HepG2 (cell line): ENCODE measurements around the gene VMO1. TPM values are rescaled to one million over a fixed set of nuclear protein-coding genes. Genes with fewer than 3 reads are reported as not detected.
A peak's percentile ranks its signal among the peaks of the same experiment; 100 is the strongest.

Source experiments
- ADNP ChIP-seq: sonication (generic); formaldehyde crosslinking; IDR thresholded peaks from 2 replicates; pipeline ENCODE4 v1.4.0; 2020; ENCODE audit warnings: missing genetic modification reagents
- DDIT3 ChIP-seq: sonication (generic); formaldehyde crosslinking; IDR thresholded peaks from 2 replicates; pipeline ENCODE4 v1.4.0; 2020; ENCODE audit warnings: mild to moderate bottlenecking, missing genetic modification reagents
- IRX3 ChIP-seq: sonication (generic); formaldehyde crosslinking; IDR thresholded peaks from 2 replicates; pipeline ENCODE4 v1.8.1; 2023; ENCODE audit warnings: mild to moderate bottlenecking, low read depth, missing genetic modification reagents, borderline replicate concordance
- MAF1 ChIP-seq: sonication (generic); formaldehyde crosslinking; IDR thresholded peaks from 2 replicates; pipeline ENCODE4 v1.5.0; 2020; ENCODE audit warnings: missing genetic modification reagents, borderline replicate concordance
- PLRG1 ChIP-seq: fragments of 450-650 bp; conservative IDR thresholded peaks from 2 replicates; pipeline ENCODE4 v1.6.1; 2016
- POLR2AphosphoS2 ChIP-seq: IDR thresholded peaks from 2 replicates; pipeline ENCODE4 v1.6.1; 2011; ENCODE audit warnings: low read depth, low read length, improper control_type of control experiment
- REPIN1 ChIP-seq: sonication (generic); formaldehyde crosslinking; IDR thresholded peaks from 2 replicates; pipeline ENCODE4 v1.8.0; 2022; ENCODE audit warnings: missing genetic modification reagents, low read depth, mild to moderate bottlenecking, borderline replicate concordance
- RXRB ChIP-seq: IDR thresholded peaks from 2 replicates; pipeline ENCODE4 v1.6.1; 2016; ENCODE audit warnings: borderline replicate concordance, missing genetic modification reagents, missing compliant biosample characterization
- SALL2 ChIP-seq: sonication (generic); formaldehyde crosslinking; IDR thresholded peaks from 2 replicates; pipeline ENCODE4 v1.8.1; 2023; ENCODE audit warnings: mild to moderate bottlenecking, missing genetic modification reagents, inconsistent platforms
- STAG1 ChIP-seq: sonication (generic); formaldehyde crosslinking; IDR thresholded peaks from 2 replicates; pipeline ENCODE4 v1.4.0; 2020; ENCODE audit warnings: missing genetic modification reagents
- YEATS4 ChIP-seq: sonication (generic); formaldehyde crosslinking; IDR thresholded peaks from 2 replicates; pipeline ENCODE4 v1.4.0; 2020; ENCODE audit warnings: missing genetic modification reagents, borderline replicate concordance
- YY1 ChIP-seq: IDR thresholded peaks from 2 replicates; pipeline ENCODE4 v1.6.1; 2011; ENCODE audit warnings: low read length, low read depth, moderate library complexity, mild to moderate bottlenecking; ENCODE audit not compliant: insufficient read depth, insufficient replicate concordance
- ZBTB3 ChIP-seq: sonication (generic); formaldehyde crosslinking; IDR thresholded peaks from 2 replicates; pipeline ENCODE4 v1.4.0; 2020; ENCODE audit warnings: low read depth, mild to moderate bottlenecking, moderate library complexity, missing genetic modification reagents, borderline replicate concordance
- ZFP36L2 ChIP-seq: sonication (generic); formaldehyde crosslinking; IDR thresholded peaks from 2 replicates; pipeline ENCODE4 v1.4.0; 2020; ENCODE audit warnings: missing genetic modification reagents
- ZFP82 ChIP-seq: sonication (generic); formaldehyde crosslinking; IDR thresholded peaks from 2 replicates; pipeline ENCODE4 v1.5.1; 2020; ENCODE audit warnings: mild to moderate bottlenecking, missing genetic modification reagents, borderline replicate concordance
- ZNF124 ChIP-seq: sonication (generic); formaldehyde crosslinking; IDR thresholded peaks from 2 replicates; pipeline ENCODE4 v1.4.0; 2020; ENCODE audit warnings: missing genetic modification reagents
- ZNF205 ChIP-seq: IDR thresholded peaks from 2 replicates; pipeline ENCODE4 v1.6.1; 2018; ENCODE audit warnings: missing biosample characterization, missing genetic modification reagents
- ZNF30 ChIP-seq: sonication (generic); formaldehyde crosslinking; IDR thresholded peaks from 2 replicates; pipeline ENCODE4 v1.5.0; 2020; ENCODE audit warnings: mild to moderate bottlenecking, missing genetic modification reagents
- ZNF432 ChIP-seq: sonication (generic); formaldehyde crosslinking; IDR thresholded peaks from 2 replicates; pipeline ENCODE4 v1.5.0; 2020; ENCODE audit warnings: missing genetic modification reagents, mild to moderate bottlenecking, borderline replicate concordance
- ZNF530 ChIP-seq: sonication (generic); formaldehyde crosslinking; IDR thresholded peaks from 2 replicates; pipeline ENCODE4 v1.5.0; 2020; ENCODE audit warnings: low read depth, mild to moderate bottlenecking, missing genetic modification reagents
- ZNF557 ChIP-seq: sonication (generic); formaldehyde crosslinking; IDR thresholded peaks from 2 replicates; pipeline ENCODE4 v1.4.0; 2020; ENCODE audit warnings: missing genetic modification reagents
- ZNF652 ChIP-seq: IDR thresholded peaks from 2 replicates; pipeline ENCODE4 v1.6.1; 2016; ENCODE audit warnings: low read depth, borderline replicate concordance
- ZNF674 ChIP-seq: sonication (generic); formaldehyde crosslinking; IDR thresholded peaks from 2 replicates; pipeline ENCODE4 v1.5.0; 2020; ENCODE audit warnings: low read depth, mild to moderate bottlenecking, missing genetic modification reagents
- polyA plus RNA-seq, 8 experiments: library from polyadenylated mRNA; depleted of rRNA in 3 of 8; stranded (reverse) in 7 of 8; unstranded in 1 of 8; fragments of >200 nt; fragmentation: Illumina TruSeq in 4 of 8; extraction: Trizol in 4 of 8; gene quantifications; 2 replicates each; pipeline versions ENCODE4 v1.2.1 to v1.2.3, GENCODE V29; 2011 to 2016; ENCODE audit warnings: low read depth in 4 of 8, missing spikeins in 1 of 8, mixed read lengths in 1 of 8; ENCODE audit not compliant: insufficient read depth in 1 of 8
- total RNA-seq, 5 experiments: library from RNA; depleted of rRNA; stranded (reverse); fragments of >200 nt; fragmentation: Illumina TruSeq; extraction: Trizol; gene quantifications; 2 replicates each; pipeline ENCODE4 v1.2.3, GENCODE V29; 2016; ENCODE audit warnings: low read depth in 1 of 5
- TF ChIP-seq, protein P1 (sequence below): sonication (generic); formaldehyde crosslinking; IDR thresholded peaks from 2 replicates; pipeline ENCODE4 v1.5.0; 2020; ENCODE audit warnings: missing genetic modification reagents
- TF ChIP-seq, protein P2 (sequence below): sonication (generic); formaldehyde crosslinking; IDR thresholded peaks from 2 replicates; pipeline ENCODE4 v1.8.1; 2023; ENCODE audit warnings: mild to moderate bottlenecking, missing genetic modification reagents, borderline replicate concordance
- TF ChIP-seq, protein P3 (sequence below): sonication (generic); formaldehyde crosslinking; IDR thresholded peaks from 2 replicates; pipeline ENCODE4 v1.4.0; 2020; ENCODE audit warnings: missing genetic modification reagents, mild to moderate bottlenecking, borderline replicate concordance
- TF ChIP-seq, protein P4 (sequence below): sonication (generic); formaldehyde crosslinking; IDR thresholded peaks from 2 replicates; pipeline ENCODE4 v1.5.0; 2020; ENCODE audit warnings: mild to moderate bottlenecking, missing genetic modification reagents, borderline replicate concordance

The VMO1 gene
- total and polyA plus RNA-seq, 2 of the 13 experiments (the other 11 are each of a cell fraction or from before 2014, with no cell fraction given), result not detected

DNA sequence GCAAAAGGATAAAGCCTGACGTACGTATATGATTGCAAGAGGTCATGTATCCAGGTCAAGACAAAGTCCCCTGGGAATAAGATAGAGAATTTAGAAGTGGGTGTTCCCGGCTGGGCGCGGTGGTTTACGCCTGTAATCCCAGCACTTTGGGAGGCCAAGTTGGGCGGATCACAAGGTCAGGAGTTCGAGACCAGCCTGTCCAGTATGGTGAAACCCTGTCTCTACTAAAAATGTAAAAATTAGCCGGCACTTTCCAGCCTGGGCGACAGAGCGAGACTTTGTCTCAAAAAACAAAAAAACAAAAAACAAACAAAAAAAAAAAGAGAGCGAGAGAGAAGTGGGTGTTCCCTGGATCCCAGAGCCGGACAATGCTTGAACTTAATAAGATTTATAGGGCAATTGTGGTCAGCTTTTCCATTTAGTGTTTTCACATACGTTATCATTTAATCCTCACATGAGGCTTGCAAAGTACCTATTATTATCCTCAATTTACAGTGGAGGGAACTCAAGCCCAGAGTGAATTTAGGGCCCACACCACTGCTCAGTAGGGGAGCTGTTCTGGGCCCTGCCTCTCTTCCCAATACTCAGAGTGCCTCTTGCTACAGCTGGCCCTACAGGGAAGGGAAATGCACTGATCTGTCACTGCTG lies 2.1 kb upstream of the VMO1 start (continued):
- no peak for TF ChIP-seq YY1
- TF ChIP-seq ZNF530 (CRISPR knock-in tag), result no peak
- no peak for TF ChIP-seq ZNF652 (CRISPR knock-in tag)
- TF ChIP-seq POLR2AphosphoS2, result no peak
- TF ChIP-seq, protein P1, sequence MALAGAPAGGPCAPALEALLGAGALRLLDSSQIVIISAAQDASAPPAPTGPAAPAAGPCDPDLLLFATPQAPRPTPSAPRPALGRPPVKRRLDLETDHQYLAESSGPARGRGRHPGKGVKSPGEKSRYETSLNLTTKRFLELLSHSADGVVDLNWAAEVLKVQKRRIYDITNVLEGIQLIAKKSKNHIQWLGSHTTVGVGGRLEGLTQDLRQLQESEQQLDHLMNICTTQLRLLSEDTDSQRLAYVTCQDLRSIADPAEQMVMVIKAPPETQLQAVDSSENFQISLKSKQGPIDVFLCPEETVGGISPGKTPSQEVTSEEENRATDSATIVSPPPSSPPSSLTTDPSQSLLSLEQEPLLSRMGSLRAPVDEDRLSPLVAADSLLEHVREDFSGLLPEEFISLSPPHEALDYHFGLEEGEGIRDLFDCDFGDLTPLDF (CRISPR knock-in tag), result peak; percentile 14; the same call in 1 of the 2 replicates
- TF ChIP-seq PLRG1, result no peak
- no peak for TF ChIP-seq STAG1 (CRISPR knock-in tag)
- no peak for TF ChIP-seq ZFP36L2 (CRISPR knock-in tag)
- TF ChIP-seq ZNF205 (CRISPR knock-in tag), result no peak
- TF ChIP-seq SALL2 (CRISPR knock-in tag), result no peak
- TF ChIP-seq IRX3 (CRISPR knock-in tag), result no peak
- TF ChIP-seq RXRB (CRISPR knock-in tag), result no peak
- no peak for TF ChIP-seq ZBTB3
- TF ChIP-seq, protein P2, sequence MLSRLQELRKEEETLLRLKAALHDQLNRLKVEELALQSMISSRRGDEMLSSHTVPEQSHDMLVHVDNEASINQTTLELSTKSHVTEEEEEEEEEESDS (CRISPR knock-in tag), result no peak
- TF ChIP-seq, protein P3, sequence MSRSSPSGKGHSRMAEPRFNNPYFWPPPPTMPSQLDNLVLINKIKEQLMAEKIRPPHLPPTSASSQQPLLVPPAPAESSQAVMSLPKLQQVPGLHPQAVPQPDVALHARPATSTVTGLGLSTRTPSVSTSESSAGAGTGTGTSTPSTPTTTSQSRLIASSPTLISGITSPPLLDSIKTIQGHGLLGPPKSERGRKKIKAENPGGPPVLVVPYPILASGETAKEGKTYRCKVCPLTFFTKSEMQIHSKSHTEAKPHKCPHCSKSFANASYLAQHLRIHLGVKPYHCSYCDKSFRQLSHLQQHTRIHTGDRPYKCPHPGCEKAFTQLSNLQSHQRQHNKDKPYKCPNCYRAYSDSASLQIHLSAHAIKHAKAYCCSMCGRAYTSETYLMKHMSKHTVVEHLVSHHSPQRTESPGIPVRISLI (CRISPR knock-in tag), result no peak
- TF ChIP-seq DDIT3, result no peak
- TF ChIP-seq ZNF30 (CRISPR knock-in tag), result no peak
- no peak for TF ChIP-seq REPIN1 (CRISPR knock-in tag)
- TF ChIP-seq ADNP (CRISPR knock-in tag), result peak; percentile 80
- no peak for TF ChIP-seq ZNF432 (CRISPR knock-in tag)
- no peak for TF ChIP-seq MAF1 (CRISPR knock-in tag)
- TF ChIP-seq, protein P4, sequence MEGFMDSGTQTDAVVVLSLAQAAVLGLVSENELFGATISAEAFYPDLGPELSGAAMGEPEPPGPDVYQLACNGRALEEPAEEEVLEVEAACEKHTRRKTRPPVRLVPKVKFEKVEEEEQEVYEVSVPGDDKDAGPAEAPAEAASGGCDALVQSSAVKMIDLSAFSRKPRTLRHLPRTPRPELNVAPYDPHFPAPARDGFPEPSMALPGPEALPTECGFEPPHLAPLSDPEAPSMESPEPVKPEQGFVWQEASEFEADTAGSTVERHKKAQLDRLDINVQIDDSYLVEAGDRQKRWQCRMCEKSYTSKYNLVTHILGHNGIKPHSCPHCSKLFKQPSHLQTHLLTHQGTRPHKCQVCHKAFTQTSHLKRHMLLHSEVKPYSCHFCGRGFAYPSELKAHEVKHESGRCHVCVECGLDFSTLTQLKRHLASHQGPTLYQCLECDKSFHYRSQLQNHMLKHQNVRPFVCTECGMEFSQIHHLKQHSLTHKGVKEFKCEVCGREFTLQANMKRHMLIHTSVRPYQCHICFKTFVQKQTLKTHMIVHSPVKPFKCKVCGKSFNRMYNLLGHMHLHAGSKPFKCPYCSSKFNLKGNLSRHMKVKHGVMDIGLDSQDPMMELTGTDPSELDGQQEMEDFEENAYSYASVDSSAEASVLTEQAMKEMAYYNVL (CRISPR knock-in tag), result no peak
- no peak; the same call in 1 of the 2 replicates for TF ChIP-seq YEATS4 (CRISPR knock-in tag)
- TF ChIP-seq ZNF674 (CRISPR knock-in tag), result no peak
- TF ChIP-seq ZNF124 (CRISPR knock-in tag), result 0 out of 2 replicates have a peak, but pooled peaks have one; percentile 4
- no peak for TF ChIP-seq ZNF557
- no peak for TF ChIP-seq ZFP82
